PC-3 (cell line): ENCODE results near the gene TAS2R19.

Experiments
- CTCF ChIP-seq: fragments of 300-600 bp; sonication (generic); conservative IDR thresholded peaks from 2 replicates; pipeline ENCODE4 v1.5.1; 2017; ENCODE audit warnings: antibody characterized with exemption, low read depth, mild to moderate bottlenecking, low read length
- EZH2 ChIP-seq: fragments of 300-600 bp; sonication (generic); IDR thresholded peaks from one replicate; pipeline ENCODE4 v1.6.1; 2017; ENCODE audit warnings: antibody characterized with exemption, mild to moderate bottlenecking, low read length; ENCODE audit not compliant: unreplicated experiment
- EZH2phosphoT487 ChIP-seq: fragments of 300-600 bp; sonication (generic); IDR thresholded peaks from 2 replicates; pipeline ENCODE4 v1.6.1; 2018; ENCODE audit warnings: mild to moderate bottlenecking, antibody characterized with exemption, low read length, borderline replicate concordance

- TF ChIP-seq CTCF (no peak), EZH2 (no peak), EZH2phosphoT487 (no peak)
These were observed 40.2 kb downstream of the TAS2R19 start for GRCh38 chr12:10982244-10982643.
